ENCODE data around the gene NME1.
"Not testable (repeated sequence)": the region's sequence is repeated elsewhere in the genome, so short reads cannot be mapped to it uniquely, and the experiment has no call there.

Gene NME1

GRCh38 chr17:51120357-51120738 lies 33.0 kb upstream of the NME1 start:
- no peak for DNase-seq (ENCODE audit: low read depth)
- no peak for TF ChIP-seq CTCF (conservative IDR thresholded peaks at IDR 0.05; ENCODE audit: low read length)
- H3K4me3 ChIP-seq (ENCODE audit: low read length), result peak overlapping the region; percentile 98

- TF ChIP-seq CTCF (conservative IDR thresholded peaks at IDR 0.05; ENCODE audit: low read length), result no peak
- H3K4me3 ChIP-seq (ENCODE audit: low read length), result peak within 1 kb of the TSS; percentile 98
- peak; percentile 97 for DNase-seq (ENCODE audit: low read depth)
These were observed 32.4 kb upstream of the NME1 start, which contains the start of gene SPAG9 for GRCh38 chr17:51120739-51121619. SPAG9 (minus strand) TSS chr17:51120868; CDS start chr17:51120656, 212 bp downstream.

GRCh38 chr17:51121620-51122472 lies 31.5 kb upstream of the NME1 start:
- peak; percentile 95 for DNase-seq (ENCODE audit: low read depth)
- peak overlapping the region; percentile 76 for H3K4me3 ChIP-seq (ENCODE audit: low read length)
- no peak for TF ChIP-seq CTCF (conservative IDR thresholded peaks at IDR 0.05; ENCODE audit: low read length)

GRCh38 chr17:51122473-51123115 lies 30.8 kb upstream of the NME1 start:
- DNase-seq (ENCODE audit: low read depth); H3K4me3 ChIP-seq (ENCODE audit: low read length): not testable (repeated sequence)

GRCh38 chr17:51124640-51125503 lies 28.5 kb upstream of the NME1 start:
- TF ChIP-seq CTCF (conservative IDR thresholded peaks at IDR 0.05; ENCODE audit: low read length), result no peak
- no peak overlapping the region for H3K4me3 ChIP-seq (ENCODE audit: low read length)
- no peak for DNase-seq (ENCODE audit: low read depth)

GRCh38 chr17:51128076-51128475 lies 25.3 kb upstream of the NME1 start:
- no peak for TF ChIP-seq CTCF (conservative IDR thresholded peaks at IDR 0.05; ENCODE audit: low read length)
- no peak overlapping the region for H3K4me3 ChIP-seq (ENCODE audit: low read length)
- DNase-seq (ENCODE audit: low read depth), result no peak

All from AG10803 (cell line).